Measurements from ENCODE around the gene EPS8L3.
A peak's percentile ranks its signal among the peaks of the same experiment; 100 is the strongest.

The EPS8L3 gene

DNA sequence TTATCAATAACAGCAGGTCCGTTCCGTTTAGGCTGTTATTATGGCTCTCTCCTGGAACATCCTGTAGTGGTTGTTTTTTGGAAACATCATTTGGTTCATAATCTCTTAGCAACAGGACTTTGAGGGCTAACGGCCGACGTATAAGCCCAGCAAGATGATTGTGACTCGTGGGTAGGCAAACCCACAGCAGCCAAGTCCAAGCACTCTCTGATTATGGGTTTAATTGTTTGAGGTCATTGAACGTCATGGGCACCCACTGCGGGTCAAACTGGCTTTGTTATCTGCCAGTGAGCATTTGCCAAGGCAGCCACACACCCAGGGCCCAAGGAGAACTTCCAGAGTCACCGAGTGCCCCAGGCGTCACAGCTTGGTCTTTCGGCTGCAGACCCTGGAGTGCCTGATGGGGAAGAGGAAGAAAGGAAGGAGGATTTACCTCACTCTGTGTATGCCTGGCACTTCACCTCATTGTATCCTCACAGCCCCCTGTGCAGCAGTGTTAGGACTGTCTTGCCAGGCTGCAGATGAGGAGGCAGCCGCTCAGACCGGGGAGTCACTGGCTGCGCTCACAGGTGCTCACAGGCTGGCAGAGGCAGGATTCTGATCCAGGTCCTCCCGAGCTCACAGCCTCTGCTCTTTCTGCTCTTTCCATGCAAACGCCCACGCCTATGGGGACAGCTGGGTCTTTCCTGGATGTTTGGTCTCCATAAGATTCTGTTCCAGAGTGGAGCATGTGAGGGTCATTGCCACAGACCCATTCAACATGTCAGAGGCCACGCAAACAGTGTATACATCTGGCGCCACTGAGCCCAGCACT lies 30.8 kb upstream of the EPS8L3 start:
- no peak for DNase-seq (ENCODE audit: extremely low read depth in 1 of 2, low read depth in 1 of 2)

DNA sequence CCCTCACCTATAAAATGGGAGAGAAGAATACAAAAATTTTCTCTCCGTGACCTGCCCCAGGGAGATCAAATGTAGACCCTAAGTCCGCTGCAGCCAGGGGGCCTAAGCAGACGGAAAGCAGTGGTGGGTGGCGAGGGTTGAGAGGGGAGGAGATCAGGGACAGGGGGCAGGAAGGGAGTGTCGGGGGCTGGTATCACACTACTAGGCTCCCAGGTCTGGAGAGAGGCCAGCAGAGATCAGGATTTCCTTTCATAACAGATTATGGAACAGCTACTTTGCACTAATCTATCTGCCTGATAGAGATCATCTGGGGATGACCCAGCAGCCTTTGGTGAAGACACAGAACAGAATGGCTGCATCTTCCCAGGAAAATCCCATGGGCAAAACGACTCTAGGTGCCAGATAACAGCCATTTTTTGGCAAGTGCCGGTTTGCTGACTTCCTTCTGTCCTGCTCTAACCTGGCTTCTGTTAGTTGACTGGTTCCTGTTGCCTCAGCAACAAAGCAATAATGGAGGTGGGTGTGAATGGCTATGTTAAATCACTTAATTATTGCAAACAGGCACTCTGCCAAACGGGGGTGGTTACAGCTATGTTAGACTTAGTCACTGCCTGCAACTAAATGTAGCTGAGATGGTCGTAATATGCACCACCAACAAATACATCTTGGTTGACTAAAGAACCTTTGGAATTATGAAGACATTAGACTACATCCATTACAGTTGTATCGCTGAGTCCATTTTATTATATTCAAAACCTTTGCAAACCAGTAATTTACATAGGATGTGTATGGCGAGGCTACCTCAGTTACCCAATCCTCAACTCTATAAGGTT lies 30.0 kb upstream of the EPS8L3 start:
- DNase-seq (ENCODE audit: extremely low read depth in 1 of 2, low read depth in 1 of 2), result peak in 1 of 2 donors; percentile 34

DNA sequence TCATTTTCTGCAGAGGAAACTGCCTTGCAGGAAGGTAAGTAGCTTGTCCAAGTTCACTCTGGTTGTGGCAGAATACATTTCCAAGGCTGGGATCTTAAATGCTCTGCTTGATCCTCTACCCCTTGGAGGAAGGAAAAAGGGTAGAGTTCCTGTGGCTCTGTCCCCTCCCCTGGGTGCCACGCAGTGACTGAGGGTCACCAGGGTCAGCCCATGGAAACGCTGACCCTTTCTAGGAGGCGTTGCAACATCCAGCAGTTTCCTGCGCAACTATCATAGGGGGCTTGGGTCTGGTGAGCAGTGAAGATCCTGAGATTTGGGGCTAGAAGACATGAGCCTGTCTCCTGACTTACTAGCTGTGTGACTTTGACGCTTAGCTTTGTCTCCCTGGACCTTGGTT lies 29.4 kb upstream of the EPS8L3 start:
- no peak for DNase-seq (ENCODE audit: extremely low read depth in 1 of 2, low read depth in 1 of 2)

DNA sequence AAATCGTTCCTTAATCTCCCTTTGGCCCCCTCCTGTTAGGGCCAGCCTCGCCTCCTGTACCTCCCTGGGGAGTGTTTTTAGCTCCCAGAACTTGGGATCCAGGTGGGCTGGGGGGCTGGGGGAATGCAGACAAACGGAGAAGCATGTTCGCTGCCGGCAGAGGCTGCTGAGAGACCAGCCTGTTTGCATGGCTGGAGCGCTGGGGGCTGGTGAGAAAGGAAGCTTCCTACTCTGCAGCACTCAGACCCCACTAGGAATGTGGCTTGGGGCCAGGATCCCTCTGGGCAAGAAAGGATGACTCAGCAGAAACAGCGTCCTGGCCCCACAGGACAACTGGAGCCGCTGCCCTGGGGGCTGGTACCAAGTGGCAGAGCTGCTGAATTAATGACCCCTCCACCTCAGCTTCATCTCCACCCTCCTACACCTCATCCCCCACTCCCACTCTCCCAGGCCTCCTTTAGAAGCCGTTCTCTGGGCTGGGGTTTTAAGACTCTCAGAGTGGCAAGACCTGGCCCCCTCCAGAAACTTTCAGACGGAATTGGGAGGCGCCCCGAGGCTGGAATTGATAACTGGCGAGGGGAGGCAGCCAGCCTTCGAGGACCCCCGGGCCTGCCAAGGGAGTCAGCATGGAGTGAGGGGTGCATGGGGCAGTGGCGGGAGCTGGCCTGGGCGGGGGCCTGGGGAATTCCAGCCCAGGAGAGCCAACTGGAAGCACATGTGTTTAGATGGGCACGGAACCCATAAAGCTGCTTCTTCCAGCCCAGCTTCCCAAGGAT lies 28.5 kb upstream of the EPS8L3 start:
- no peak for DNase-seq (ENCODE audit: extremely low read depth in 1 of 2, low read depth in 1 of 2)

GRCh38 chr1:109791495-109792043 lies 27.8 kb upstream of the EPS8L3 start:
- DNase-seq (ENCODE audit: extremely low read depth in 1 of 2, low read depth in 1 of 2), result no peak

GRCh38 chr1:109790735-109791494 lies 27.2 kb upstream of the EPS8L3 start:
- DNase-seq (ENCODE audit: extremely low read depth in 1 of 2, low read depth in 1 of 2), result peak; percentile 77 to 89

DNA sequence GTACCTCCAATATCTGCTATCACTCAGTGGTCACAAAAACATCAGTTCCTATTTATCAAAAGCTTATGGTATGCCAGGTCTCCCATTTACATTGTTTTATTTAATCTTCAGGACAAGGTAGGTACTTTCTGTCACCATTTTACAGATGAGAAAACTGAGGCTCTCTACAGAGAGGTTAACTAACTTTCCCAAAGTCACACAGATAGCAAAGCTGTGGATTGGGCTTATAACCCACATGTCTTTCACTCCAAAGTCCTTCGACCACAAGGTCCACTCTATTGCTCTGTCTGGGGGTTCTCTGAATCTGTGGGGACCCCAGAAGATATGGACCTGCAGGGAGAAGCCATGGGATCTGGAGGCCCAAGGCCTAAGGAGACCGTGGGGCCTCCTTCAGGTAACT lies 26.6 kb upstream of the EPS8L3 start:
- no peak for DNase-seq (ENCODE audit: extremely low read depth in 1 of 2, low read depth in 1 of 2)

DNA sequence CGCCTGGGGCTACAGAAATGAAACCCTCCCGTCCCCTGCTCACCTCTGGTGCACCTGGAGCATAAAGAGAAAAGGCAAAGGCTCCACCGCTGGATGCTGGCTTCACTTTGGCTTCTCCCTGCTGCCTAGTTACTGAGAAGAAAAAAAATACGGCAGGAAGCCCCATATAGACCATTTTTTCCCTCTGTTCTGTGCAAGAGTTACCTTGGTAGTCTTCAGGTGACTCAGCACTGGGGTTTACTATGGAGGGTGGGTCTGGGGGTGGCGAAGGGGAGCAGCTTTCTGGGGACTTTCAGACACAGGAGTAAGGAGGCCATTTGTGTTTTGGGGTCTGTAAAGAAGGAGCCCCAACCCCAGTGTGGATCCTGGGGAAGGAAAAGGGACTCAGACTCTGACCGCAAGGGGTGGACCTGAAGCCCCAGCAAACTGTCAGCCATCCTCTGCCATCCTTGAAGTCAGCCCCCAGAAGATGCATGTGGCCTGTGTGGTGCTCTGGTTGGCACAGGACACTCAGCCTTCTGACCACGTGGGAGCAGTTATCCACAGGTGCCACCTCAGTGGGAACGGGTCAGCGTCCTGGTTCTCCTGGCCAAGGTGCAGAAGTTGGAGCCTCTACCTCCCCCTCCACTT lies 25.9 kb upstream of the EPS8L3 start:
- no peak for DNase-seq (ENCODE audit: extremely low read depth in 1 of 2, low read depth in 1 of 2)

- DNase-seq (ENCODE audit: extremely low read depth in 1 of 2, low read depth in 1 of 2), result no peak
Observed at GRCh38 chr1:109788695-109789521, 25.2 kb upstream of the EPS8L3 start.

- DNase-seq (ENCODE audit: extremely low read depth in 1 of 2, low read depth in 1 of 2), result no peak
Observed at GRCh38 chr1:109787845-109788601, 24.3 kb upstream of the EPS8L3 start.

DNA sequence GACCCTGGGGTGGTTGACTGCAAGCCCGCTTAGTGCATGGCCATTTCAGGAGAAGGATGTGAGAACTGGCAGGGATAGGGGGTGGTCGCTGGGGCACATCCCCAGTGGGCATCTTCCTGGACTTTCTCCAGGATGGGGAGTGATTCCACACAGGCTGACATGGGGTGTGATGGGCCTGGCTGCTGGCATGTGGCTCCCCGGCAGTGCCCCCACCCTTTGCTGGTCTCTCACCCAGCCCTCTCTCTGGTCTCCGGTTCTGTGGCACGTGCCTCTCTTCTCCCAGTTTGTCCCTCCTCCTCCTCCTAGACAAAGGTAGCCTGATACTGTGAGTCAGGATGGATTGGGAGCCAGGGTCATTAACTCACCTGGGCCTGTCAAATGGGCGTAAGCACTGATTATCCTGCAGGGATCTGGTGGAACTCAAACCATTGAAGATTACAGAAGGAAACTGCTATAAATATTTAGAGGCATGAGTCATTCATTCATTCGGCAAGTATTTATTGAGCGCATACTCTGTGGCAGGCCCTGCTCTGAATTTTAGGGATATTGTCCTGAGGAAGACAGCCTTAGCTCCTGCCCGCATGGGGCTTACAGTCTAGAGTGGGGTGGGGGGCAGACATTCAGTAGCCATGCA lies 23.6 kb upstream of the EPS8L3 start:
- DNase-seq (ENCODE audit: extremely low read depth in 1 of 2, low read depth in 1 of 2), result no peak

DNA sequence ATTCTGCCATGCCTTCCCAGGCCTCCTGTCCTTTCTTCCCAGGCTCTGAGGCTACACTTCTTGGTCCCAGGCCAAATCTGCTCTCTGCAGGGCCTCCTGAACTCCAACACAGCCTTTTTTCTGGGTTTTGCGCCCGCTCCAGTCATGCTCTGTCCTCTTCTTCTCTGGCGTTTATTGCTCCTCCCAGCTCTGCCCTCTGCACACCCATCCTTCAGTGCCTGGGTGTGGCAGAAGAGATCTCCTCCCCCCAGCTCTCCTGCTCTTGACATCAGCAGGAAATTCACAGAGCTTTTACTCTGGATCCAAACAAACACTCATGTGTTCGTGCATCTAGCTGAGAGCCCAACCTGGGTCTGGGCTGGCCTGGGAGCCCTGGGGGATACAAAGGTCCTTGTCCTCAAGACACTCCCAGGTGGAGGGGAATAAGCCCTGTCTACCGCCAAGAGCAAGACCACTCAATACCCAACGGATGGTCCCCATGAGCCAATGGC lies 22.9 kb upstream of the EPS8L3 start:
- no peak for DNase-seq (ENCODE audit: extremely low read depth in 1 of 2, low read depth in 1 of 2)

GRCh38 chr1:109786112-109786480 lies 22.4 kb upstream of the EPS8L3 start:
- no peak for DNase-seq (ENCODE audit: extremely low read depth in 1 of 2, low read depth in 1 of 2)

GRCh38 chr1:109785446-109786111 lies 21.9 kb upstream of the EPS8L3 start:
- DNase-seq (ENCODE audit: extremely low read depth in 1 of 2, low read depth in 1 of 2), result no peak

GRCh38 chr1:109784551-109785252 lies 21.0 kb upstream of the EPS8L3 start:
- DNase-seq (ENCODE audit: extremely low read depth in 1 of 2, low read depth in 1 of 2), result no peak

DNA sequence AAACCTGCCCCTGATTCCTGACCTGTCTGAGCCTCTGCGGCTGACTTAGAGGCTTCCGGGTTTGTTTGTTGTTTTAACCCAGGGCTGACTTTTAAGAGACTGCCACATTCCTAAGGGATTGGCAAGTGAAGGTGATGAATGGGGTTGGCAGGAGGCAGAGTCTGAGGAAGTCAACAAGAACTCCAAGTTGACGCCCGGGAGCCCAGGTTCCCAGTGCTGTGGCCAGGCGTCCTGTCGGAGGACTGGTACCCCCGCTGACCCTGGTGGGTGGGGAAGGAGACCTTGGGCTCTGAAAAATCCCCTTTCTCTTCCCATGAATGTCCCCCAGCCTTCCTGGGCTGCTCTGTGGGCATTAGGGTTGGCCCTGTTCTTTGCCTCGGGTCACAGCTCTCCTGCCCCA lies 19.7 kb upstream of the EPS8L3 start:
- no peak for DNase-seq (ENCODE audit: extremely low read depth in 1 of 2, low read depth in 1 of 2)

DNA sequence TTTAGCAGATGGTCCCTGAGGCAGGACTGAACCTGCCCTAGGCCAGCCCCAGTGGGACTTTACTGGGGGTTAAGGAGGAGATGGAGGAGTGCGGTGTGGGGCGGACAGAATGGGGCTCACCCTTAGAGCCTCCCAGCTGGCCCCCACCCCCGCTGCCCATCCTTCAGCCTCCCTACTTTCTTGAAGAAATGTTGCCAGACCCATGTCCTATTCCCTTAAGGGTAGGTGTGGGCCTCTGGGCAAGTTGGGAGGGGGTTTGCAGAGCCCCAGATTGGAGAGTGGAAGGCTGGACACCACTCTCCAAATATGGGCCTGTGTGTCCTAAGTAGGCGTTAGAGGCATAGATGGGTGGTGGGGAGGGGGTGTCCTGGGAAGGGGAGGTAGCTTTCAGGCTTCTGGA lies 19.2 kb upstream of the EPS8L3 start:
- DNase-seq (ENCODE audit: extremely low read depth in 1 of 2, low read depth in 1 of 2), result no peak
